ENCODE data around the gene ZNF646. TPM values are rescaled to one million over a fixed set of nuclear protein-coding genes. Genes with fewer than 3 reads are reported as not detected.
A peak's percentile ranks its signal among the peaks of the same experiment; 100 is the strongest.

ZNF646 gene
- total RNA-seq, 2 donors from 2014 or later: 7.6 to 8.2 TPM

GRCh38 chr16:31063495-31063842 lies 10.8 kb upstream of the ZNF646 start:
- intact Hi-C loops (cut with DNase I): no loop called here
- DNase-seq (no peak), ATAC-seq (no peak)

- no peak for DNase-seq
- intact Hi-C loops (cut with DNase I): no loop called here
- peak; percentile 2 to 38 for ATAC-seq
These were observed 10.2 kb upstream of the ZNF646 start for GRCh38 chr16:31063843-31064611.

- intact Hi-C loops (cut with DNase I): no loop called here
- ATAC-seq: peak; percentile 83 to 95
- DNase-seq: peak; percentile 70
These were observed 9.2 kb upstream of the ZNF646 start for GRCh38 chr16:31064882-31065461.

- DNase-seq (no peak), ATAC-seq (no peak)
- intact Hi-C loops (cut with DNase I): no loop called here
These were observed 6.9 kb upstream of the ZNF646 start for GRCh38 chr16:31067342-31067741.

GRCh38 chr16:31071861-31072260 lies 2.4 kb upstream of the ZNF646 start:
- no peak for DNase-seq
- ATAC-seq: no peak
- intact Hi-C loops (cut with DNase I): no loop called here

GRCh38 chr16:31072540-31073141 lies 1.6 kb upstream of the ZNF646 start:
- intact Hi-C loops (cut with DNase I): no loop called here
- DNase-seq (no peak), ATAC-seq (no peak)

GRCh38 chr16:31073142-31073969 lies 866 bp upstream of the ZNF646 start:
- intact Hi-C loops (cut with DNase I): no loop called here
- ATAC-seq (peak; percentile 91 to 92), DNase-seq (peak; percentile 94)

GRCh38 chr16:31074814-31075183 lies 577 bp downstream of the ZNF646 start:
- ATAC-seq: no peak
- DNase-seq: no peak
- intact Hi-C loops (cut with DNase I): loop anchor here in 1 of 2 donors (2.0 kb wide), 1 partner anchor 42 kb away; the partner anchor contains the start of gene STX4

GRCh38 chr16:31076319-31076718 lies 2.1 kb downstream of the ZNF646 start:
- ATAC-seq (no peak), DNase-seq (no peak)
- intact Hi-C loops (cut with DNase I): no loop called here

- DNase-seq: no peak
- ATAC-seq: no peak
- intact Hi-C loops (cut with DNase I): no loop called here
These were observed 2.8 kb downstream of the ZNF646 start for GRCh38 chr16:31077024-31077423.

GRCh38 chr16:31077592-31078396 lies 3.6 kb downstream of the ZNF646 start:
- ATAC-seq: no peak
- intact Hi-C loops (cut with DNase I): no loop called here
- no peak for DNase-seq

- intact Hi-C loops (cut with DNase I): no loop called here
- no peak for ATAC-seq
- DNase-seq: no peak
These were observed 4.5 kb downstream of the ZNF646 start for GRCh38 chr16:31078597-31079341.

- ATAC-seq (no peak), DNase-seq (no peak)
- intact Hi-C loops (cut with DNase I): no loop called here
These were observed 5.2 kb downstream of the ZNF646 start for GRCh38 chr16:31079342-31079944.

GRCh38 chr16:31080035-31080629 lies 5.9 kb downstream of the ZNF646 start:
- DNase-seq: no peak
- ATAC-seq: no peak
- intact Hi-C loops (cut with DNase I): no loop called here

- ATAC-seq: no peak
- intact Hi-C loops (cut with DNase I): no loop called here
- no peak for DNase-seq
These were observed 6.7 kb downstream of the ZNF646 start for GRCh38 chr16:31080756-31081419.

- DNase-seq (no peak), ATAC-seq (no peak)
- intact Hi-C loops (cut with DNase I): no loop called here
These were observed 7.5 kb downstream of the ZNF646 start for GRCh38 chr16:31081428-31082351.
